AG09319 (cell line): ENCODE data around the gene CEACAM6.

Source experiments
- DNase-seq: peaks from one replicate; pipeline ENCODE4 v3.0.0-alpha.2; 2010; ENCODE audit warnings: low read depth; ENCODE audit errors: extremely low read depth
- CTCF ChIP-seq: IDR thresholded peaks from 2 replicates; pipeline ENCODE4 v1.5.1; 2011; ENCODE audit warnings: low read depth, mild to moderate bottlenecking, inconsistent platforms, low read length, moderate library complexity

Gene CEACAM6

GRCh38 chr19:41735071-41735600 is 20.2 kb upstream of the CEACAM6 start:
- no peak for TF ChIP-seq CTCF
- no peak for DNase-seq

- no peak for TF ChIP-seq CTCF
- DNase-seq: no peak
These were observed 16.0 kb upstream of the CEACAM6 start for GRCh38 chr19:41739361-41739760.

GRCh38 chr19:41740415-41741243 is 14.7 kb upstream of the CEACAM6 start:
- DNase-seq: no peak
- TF ChIP-seq CTCF: no peak

DNA sequence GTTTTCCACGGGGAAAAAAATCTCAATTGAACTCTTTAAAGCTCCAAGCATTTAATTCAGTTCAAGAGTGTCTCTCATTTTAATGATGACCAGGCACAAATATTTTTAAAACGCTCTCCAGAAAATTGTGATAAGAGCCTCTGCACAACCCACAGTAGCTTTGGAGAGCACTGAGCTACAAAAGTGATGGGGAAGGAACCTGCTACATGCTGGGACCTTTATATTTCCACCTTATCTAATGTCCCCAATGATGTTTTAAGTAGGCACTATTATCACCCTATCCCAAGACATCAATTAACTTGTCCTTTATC is 14.1 kb upstream of the CEACAM6 start:
- no peak for TF ChIP-seq CTCF
- DNase-seq: no peak

GRCh38 chr19:41744850-41745249 is 10.5 kb upstream of the CEACAM6 start:
- TF ChIP-seq CTCF: no peak
- no peak for DNase-seq

DNA sequence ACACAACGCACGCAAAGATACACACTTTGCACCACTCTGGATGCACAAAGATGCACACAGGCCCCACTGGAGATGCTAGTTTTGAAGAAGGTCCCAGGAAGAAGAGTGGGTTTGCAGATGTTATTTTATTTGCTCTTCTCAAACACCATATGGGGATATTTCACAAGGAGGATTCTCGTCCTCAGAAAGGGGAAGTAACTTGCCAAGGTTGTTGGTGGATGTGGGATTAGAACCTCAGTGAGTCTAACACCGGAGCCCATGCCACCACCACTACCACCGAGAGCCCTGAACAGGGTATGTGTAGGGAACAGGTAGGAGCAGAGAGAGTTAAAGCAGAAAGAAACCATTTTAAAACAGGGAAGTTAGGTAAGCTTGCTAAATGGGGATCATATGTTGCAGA is 9.6 kb upstream of the CEACAM6 start:
- no peak for DNase-seq
- TF ChIP-seq CTCF: no peak

GRCh38 chr19:41746593-41747227 is 8.6 kb upstream of the CEACAM6 start:
- TF ChIP-seq CTCF: peak; percentile 57
- DNase-seq: peak; percentile 7
